Endothelial cell of umbilical vein (primary cell): Measurements from ENCODE around the gene GSKIP. TPM values are rescaled to one million over a fixed set of nuclear protein-coding genes. Genes with fewer than 3 reads are reported as not detected.

Experiments used
- BruUV-seq: library from RNA; stranded (reverse); fragments of 400-500 nt; replicated peaks from 2 replicates; lab custom pipeline; 2021; lab: Mats Ljungman, UMichigan
- CTCF ChIA-PET: fragments of 300-600, 350-600 bp; sonication (Branson Sonifier 250); formaldehyde crosslinking; loops from one replicate; lab custom pipeline; 2021; ENCODE audit warnings: antibody characterized with exemption, inconsistent platforms; lab: Charles Lee
- POLR2A ChIA-PET: fragments of 300-600, 350-600 bp; sonication (Branson Sonifier 250); formaldehyde crosslinking; loops from one replicate; lab custom pipeline; 2021; ENCODE audit warnings: antibody characterized with exemption, inconsistent platforms; lab: Charles Lee
- DNase-seq: peaks from one replicate; pipeline ENCODE4 v3.0.0-alpha.2; 2011; ENCODE audit warnings: low read depth, low spot score
- FAIRE-seq: peaks from 2 replicates; lab custom pipeline; 2011; peaks lifted over from hg19 to GRCh38; lab: Jason Lieb, UNC
- H2AFZ ChIP-seq: 2 replicates; pipeline ENCODE4 v1.6.0; 2012; ENCODE audit warnings: low read depth, low read length, control low read depth, inconsistent platforms
- H3K27ac ChIP-seq: 2 replicates; pipeline ENCODE4 v1.5.1; 2011; ENCODE audit warnings: low read depth, mild to moderate bottlenecking, control low read depth, low read length, moderate library complexity; ENCODE audit not compliant: insufficient read depth
- H3K27me3 ChIP-seq, 2 experiments: 2 replicates each; pipeline versions ENCODE4 v1.6.0 to v1.6.1; 2011; ENCODE audit warnings: low read length in 2 of 2, mixed read lengths in 1 of 2; ENCODE audit not compliant: control insufficient read depth in 2 of 2, insufficient read depth in 2 of 2
- H3K36me3 ChIP-seq, 2 experiments: 2 replicates in 1 of 2; 3 replicates in 1 of 2; pipeline ENCODE4 v1.5.1; 2011; ENCODE audit warnings: low read length in 2 of 2, mild to moderate bottlenecking in 1 of 2, moderate library complexity in 1 of 2; ENCODE audit not compliant: control insufficient read depth in 2 of 2, insufficient read depth in 2 of 2; ENCODE audit errors: extremely low read depth in 1 of 2
- H3K4me1 ChIP-seq: 3 replicates; pipeline ENCODE4 v1.5.1; 2011; ENCODE audit warnings: mild to moderate bottlenecking, low read length; ENCODE audit not compliant: control insufficient read depth, insufficient read depth; ENCODE audit errors: extremely low read depth
- H3K4me2 ChIP-seq: 2 replicates; pipeline ENCODE4 v1.6.1; 2011; ENCODE audit warnings: low read length, control low read depth, mixed read lengths; ENCODE audit not compliant: insufficient read depth
- H3K4me3 ChIP-seq, 3 experiments: fragments of 200-600 bp in 1 of 3; sonication (generic), shearing (Covaris generic) in 1 of 3; replicated peaks in 1 of 3; 2 replicates each; pipeline ENCODE4 v1.5.1; 2011 to 2016; ENCODE audit warnings: control low read depth in 3 of 3, low read length in 3 of 3, mild to moderate bottlenecking in 2 of 3, inconsistent platforms in 1 of 3, low read depth in 1 of 3, moderate library complexity in 1 of 3; ENCODE audit not compliant: insufficient read depth in 1 of 3
- H3K79me2 ChIP-seq: 2 replicates; pipeline ENCODE4 v1.6.0; 2012; ENCODE audit warnings: low read length, inconsistent platforms; ENCODE audit not compliant: control insufficient read depth, insufficient read depth
- H3K9ac ChIP-seq: replicated peaks from 2 replicates; pipeline ENCODE3; 2011; ENCODE audit warnings: low read length, control low read depth; ENCODE audit not compliant: insufficient read depth; ENCODE audit errors: extremely low read depth
- H3K9me1 ChIP-seq: replicated peaks from 3 replicates; pipeline ENCODE4 v1.6.0; 2011; ENCODE audit warnings: mild to moderate bottlenecking, low read length; ENCODE audit not compliant: control insufficient read depth, insufficient read depth; ENCODE audit errors: extremely low read depth
- H3K9me3 ChIP-seq: replicated peaks from 2 replicates; pipeline ENCODE4 v1.5.1; 2012; ENCODE audit warnings: low read length, inconsistent platforms; ENCODE audit not compliant: control insufficient read depth, insufficient read depth
- H4K20me1 ChIP-seq: replicated peaks from 2 replicates; pipeline ENCODE3; 2011; ENCODE audit warnings: mild to moderate bottlenecking, low read length; ENCODE audit not compliant: control insufficient read depth, insufficient read depth; ENCODE audit errors: extremely low read depth
- CTCF ChIP-seq, 2 donors: IDR thresholded peaks; 1 replicate in 1 of 2; 2 replicates in 1 of 2; pipeline ENCODE4 v1.5.1; 2011; ENCODE audit warnings: low read length in 2 of 2, mild to moderate bottlenecking in 2 of 2, moderate library complexity in 2 of 2, control low read depth in 1 of 2, inconsistent platforms in 1 of 2, low read depth in 1 of 2; ENCODE audit not compliant: insufficient read depth in 1 of 2; ENCODE audit errors: extremely low read depth in 1 of 2
- JUN ChIP-seq: IDR thresholded peaks from 2 replicates; pipeline ENCODE4 v1.6.1; 2011; ENCODE audit warnings: borderline replicate concordance, low read depth; ENCODE audit not compliant: insufficient read length, insufficient read depth
- POLR2AphosphoS5 ChIP-seq: IDR thresholded peaks from 2 replicates; pipeline ENCODE4 v1.6.1; 2012; ENCODE audit warnings: low read depth, mild to moderate bottlenecking, control low read depth, low read length, moderate library complexity; ENCODE audit not compliant: insufficient read depth
- dilution Hi-C: fragments of 300-500 bp; cut with MboI; formaldehyde crosslinking; loops from one replicate; pipeline ENCODE4 v1.15.0; 2019; ENCODE audit warnings: low sequenced_read_pairs; ENCODE audit not compliant: extremely low pct_ligation_motif_present
- intact Hi-C: fragments of 100-400 bp; cut with micrococcal nuclease; formaldehyde crosslinking; loops from one replicate; pipeline ENCODE4 v1.10.0; 2022
- polyA plus RNA-seq, 4 experiments: library from polyadenylated mRNA; depleted of rRNA in 3 of 4; stranded (reverse) in 3 of 4; unstranded in 1 of 4; fragments of >200 nt; gene quantifications; 2 replicates each; pipeline versions ENCODE4 v1.2.1 to v1.2.3, GENCODE V29; 2011 to 2012; ENCODE audit warnings: missing spikeins in 1 of 4
- total RNA-seq: library from RNA; stranded (reverse); gene quantifications from 2 replicates; pipeline ENCODE4 v1.2.3, GENCODE V29; 2021

GSKIP gene
- total and polyA plus RNA-seq, 2 donors (not counting 3 experiments of a cell fraction or from before 2014, with no cell fraction given), result 9.2 to 15.9 TPM

- intact Hi-C loops (loop anchor here (1.0 to 5.0 kb wide), 7 partner anchors 32 to 862 kb away; partner anchors contain the start of genes AK7, ATG2B and GSKIP), dilution Hi-C loops (no loop called here)
- Histone ChIP-seq H3K4me3 (peak overlapping the region; percentile 9 to 43 (median 25)), H2AFZ (peak overlapping the region; percentile 88), H3K9me1 (no peaks in the 10 kb centered on the region), H3K27me3 (no peaks in the 10 kb centered on the region), H3K4me1 (peaks cover 7% of the 10 kb centered on the region), H3K36me3 (no peaks in the 10 kb centered on the region), H3K4me2 (peak overlapping the region; percentile 76), H3K27ac (no peak overlapping the region), H4K20me1 (no peaks in the 10 kb centered on the region), H3K79me2 (no peaks in the 10 kb centered on the region), H3K9me3 (no peaks in the 10 kb centered on the region), H3K9ac (no peak overlapping the region)
- peak; percentile 68 for FAIRE-seq
- peak; percentile 82 for DNase-seq
- TF ChIP-seq JUN (no peak), CTCF (IDR thresholded peaks at IDR 0.05; ENCODE audit: extremely low read depth in 1 of 2, insufficient read depth in 1 of 2, low read depth in 1 of 2, low read length in 2 of 2) (peak; percentile 41 to 48), POLR2AphosphoS5 (no peak)
- ChIA-PET CTCF (interaction anchor here (0.6 to 4.6 kb wide), 17 partner anchors 9 to 548 kb away, joined by 3 to 36 read pairs (median 3); no protein-coding TSS in a partner anchor), POLR2A (no interaction called here)
- BruUV-seq, result no TSS peak
Measured at GRCh38 chr14:96424109-96424989, 61.0 kb downstream of the GSKIP start.
